HEK293T (cell line): ENCODE results near the gene GSTM5.
"Not testable (repeated sequence)": the region's sequence is repeated elsewhere in the genome, so short reads cannot be mapped to it uniquely, and the experiment has no call there.

Experiments used
- CTCF ChIA-PET: fragments of 350-600 bp; formaldehyde crosslinking; extraction: SDS; loops from one replicate; lab custom pipeline; 2021; ENCODE audit warnings: antibody characterized with exemption, inconsistent platforms; lab: Yijun Ruan, JAX
- POLR2A ChIA-PET: fragments of 350-600 bp; formaldehyde crosslinking; extraction: SDS; loops from one replicate; lab custom pipeline; 2020; ENCODE audit warnings: antibody characterized with exemption, inconsistent platforms; lab: Yijun Ruan, JAX
- DNase-seq: peaks from one replicate; pipeline ENCODE4 v3.0.0; 2012; ENCODE audit warnings: mixed read lengths; ENCODE audit errors: extremely low spot score
- ARNT ChIP-seq: fragments of 450-650 bp; IDR thresholded peaks from 2 replicates; pipeline ENCODE4 v1.6.1; 2017; ENCODE audit warnings: mild to moderate bottlenecking
- BHLHE40 ChIP-seq: fragments of 450-650 bp; IDR thresholded peaks from 2 replicates; pipeline ENCODE4 v1.6.1; 2016; ENCODE audit warnings: mild to moderate bottlenecking, moderate library complexity, borderline replicate concordance
- CTBP1 ChIP-seq: fragments of 450-650 bp; IDR thresholded peaks from 2 replicates; pipeline ENCODE4 v1.6.1; 2016; ENCODE audit warnings: borderline replicate concordance
- ELF4 ChIP-seq: fragments of 450-650 bp; IDR thresholded peaks from 2 replicates; pipeline ENCODE4 v1.6.1; 2017; ENCODE audit warnings: antibody characterized with exemption
- FOXA1 ChIP-seq: fragments of 450-650 bp; IDR thresholded peaks from 2 replicates; pipeline ENCODE4 v1.6.1; 2016; ENCODE audit warnings: mild to moderate bottlenecking
- FOXK2 ChIP-seq: fragments of 450-650 bp; IDR thresholded peaks from 2 replicates; pipeline ENCODE4 v1.6.1; 2016; ENCODE audit warnings: mild to moderate bottlenecking
- FOXM1 ChIP-seq: fragments of 450-650 bp; IDR thresholded peaks from 2 replicates; pipeline ENCODE4 v1.6.1; 2017; ENCODE audit warnings: mild to moderate bottlenecking, borderline replicate concordance
- HDGF ChIP-seq: fragments of 450-650 bp; IDR thresholded peaks from 2 replicates; pipeline ENCODE4 v1.6.1; 2017; ENCODE audit warnings: antibody characterized with exemption, borderline replicate concordance
- L3MBTL2 ChIP-seq: fragments of 450-650 bp; conservative IDR thresholded peaks from 2 replicates; pipeline ENCODE4 v1.6.1; 2016; ENCODE audit warnings: mild to moderate bottlenecking
- LEF1 ChIP-seq: fragments of 450-650 bp; IDR thresholded peaks from 2 replicates; pipeline ENCODE4 v1.6.1; 2017; ENCODE audit warnings: mild to moderate bottlenecking, borderline replicate concordance
- NFRKB ChIP-seq: fragments of 450-650 bp; IDR thresholded peaks from 2 replicates; pipeline ENCODE4 v1.6.1; 2016; ENCODE audit warnings: mild to moderate bottlenecking, moderate library complexity
- SP1 ChIP-seq: fragments of 450-650 bp; IDR thresholded peaks from 2 replicates; pipeline ENCODE4 v1.6.1; 2017
- SUZ12 ChIP-seq: fragments of 450-650 bp; IDR thresholded peaks from 2 replicates; pipeline ENCODE4 v1.6.1; 2016; ENCODE audit warnings: mild to moderate bottlenecking
- TARDBP ChIP-seq: fragments of 450-650 bp; IDR thresholded peaks from 2 replicates; pipeline ENCODE4 v1.6.1; 2016
- ZNF384 ChIP-seq: fragments of 450-650 bp; IDR thresholded peaks from 2 replicates; pipeline ENCODE4 v1.6.1; 2016
- TF ChIP-seq, protein P1 (sequence below): fragments of 450-650 bp; IDR thresholded peaks from 2 replicates; pipeline ENCODE4 v1.6.1; 2016

GSTM5 gene

DNA sequence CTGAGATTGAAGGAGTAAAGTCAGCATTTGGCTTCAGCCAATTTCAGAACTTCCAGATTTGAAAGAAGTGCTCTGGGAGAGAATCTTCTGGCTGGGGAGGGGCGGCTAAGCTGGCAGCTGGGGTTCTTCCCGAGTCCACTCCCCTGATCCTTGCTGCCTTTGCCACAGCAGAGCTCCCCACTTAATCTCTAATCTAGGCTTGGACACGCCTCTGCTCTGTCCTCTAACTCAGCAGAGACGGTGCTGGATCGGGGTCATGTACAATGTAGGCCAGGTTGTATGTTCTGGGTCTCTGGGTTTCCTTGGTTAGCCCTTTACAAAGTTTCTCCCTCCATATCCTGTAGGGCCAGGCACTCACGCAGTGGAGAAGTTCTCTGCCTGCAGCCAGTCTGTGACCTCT is 38.9 kb downstream of the GSTM5 start:
- ChIA-PET POLR2A (interaction anchor here (1.4 kb wide), 1 partner anchor 11 kb away, joined by 5 read pairs; no protein-coding TSS in a partner anchor), CTCF (interaction anchor here (0.8 kb wide), 1 partner anchor 191 kb away, joined by 3 read pairs; no protein-coding TSS in a partner anchor)
- DNase-seq: no peak
- TF ChIP-seq ARNT (no peak), CTBP1 (no peak), FOXM1 (no peak), TARDBP (no peak), FOXA1 (no peak), FOXK2 (no peak), HDGF (no peak), LEF1 (no peak), SUZ12 (no peak), ZNF384 (no peak), BHLHE40 (no peak), L3MBTL2 (no peak), NFRKB (no peak), SP1 (no peak)
- TF ChIP-seq, protein P1, sequence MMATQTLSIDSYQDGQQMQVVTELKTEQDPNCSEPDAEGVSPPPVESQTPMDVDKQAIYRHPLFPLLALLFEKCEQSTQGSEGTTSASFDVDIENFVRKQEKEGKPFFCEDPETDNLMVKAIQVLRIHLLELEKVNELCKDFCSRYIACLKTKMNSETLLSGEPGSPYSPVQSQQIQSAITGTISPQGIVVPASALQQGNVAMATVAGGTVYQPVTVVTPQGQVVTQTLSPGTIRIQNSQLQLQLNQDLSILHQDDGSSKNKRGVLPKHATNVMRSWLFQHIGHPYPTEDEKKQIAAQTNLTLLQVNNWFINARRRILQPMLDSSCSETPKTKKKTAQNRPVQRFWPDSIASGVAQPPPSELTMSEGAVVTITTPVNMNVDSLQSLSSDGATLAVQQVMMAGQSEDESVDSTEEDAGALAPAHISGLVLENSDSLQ: no peak

DNA sequence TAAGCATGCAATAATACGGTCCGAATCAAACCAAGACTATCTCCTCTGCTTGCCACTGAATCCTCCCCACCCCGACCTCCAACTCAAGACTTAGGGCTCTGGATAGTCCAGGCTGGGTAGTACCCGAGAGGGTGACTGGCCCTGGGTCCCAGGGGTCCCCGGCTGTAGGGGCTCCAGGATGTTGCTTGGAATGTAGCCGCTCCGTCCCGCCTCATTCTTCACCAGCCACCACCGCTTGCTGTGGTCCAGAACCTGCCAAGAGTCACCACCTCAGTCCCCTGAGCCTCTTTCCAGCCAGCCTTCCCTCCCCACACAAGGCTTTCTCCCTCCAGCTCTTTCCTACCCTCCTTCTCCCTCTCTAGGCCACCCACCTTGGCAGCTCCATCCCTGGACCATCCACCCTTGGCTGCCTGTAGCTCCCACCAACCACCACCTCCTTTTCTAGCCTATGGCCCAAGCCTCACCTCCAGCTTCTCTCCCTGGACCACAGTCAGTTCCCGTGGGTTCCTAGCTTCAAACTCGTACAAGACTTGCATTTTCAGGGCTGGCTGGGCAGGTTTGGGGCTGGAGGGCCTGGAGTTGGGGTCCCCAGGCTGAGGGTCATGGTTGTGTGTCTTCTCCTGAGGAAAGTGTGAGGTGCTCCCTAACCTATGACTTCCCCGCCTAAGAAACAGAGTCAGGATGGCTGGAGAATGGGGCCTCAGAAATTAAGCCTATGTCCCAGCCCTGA is 39.6 kb downstream of the GSTM5 start:
- ChIA-PET POLR2A (no interaction called here), CTCF (interaction anchor here (0.8 kb wide), 1 partner anchor 192 kb away, joined by 3 read pairs; no protein-coding TSS in a partner anchor)
- no peak for TF ChIP-seq BHLHE40
- no peak for TF ChIP-seq CTBP1
- no peak for TF ChIP-seq TARDBP
- DNase-seq: no peak

DNA sequence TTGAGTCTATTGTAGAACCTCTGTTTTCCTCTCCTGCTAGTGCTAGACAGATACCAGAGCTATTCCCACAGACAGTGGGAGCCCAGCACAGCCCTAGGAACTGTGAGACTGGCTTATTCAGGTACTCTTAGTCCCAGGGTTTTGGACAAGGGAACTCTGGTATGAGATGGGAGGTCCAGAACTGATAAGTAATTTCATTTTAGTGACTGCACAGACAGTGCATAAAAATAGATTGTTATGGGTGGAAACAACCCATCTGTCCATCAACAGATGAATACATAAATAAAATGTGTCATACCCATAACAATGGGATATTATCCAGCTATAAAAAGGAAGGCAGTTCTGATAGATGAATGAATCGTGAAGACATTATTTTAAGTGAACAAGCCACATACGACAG is 42.7 kb downstream of the GSTM5 start:
- ChIA-PET CTCF (no interaction called here), POLR2A (no interaction called here)
- no peak for DNase-seq
- TF ChIP-seq FOXM1 (no peak), LEF1 (no peak), L3MBTL2 (no peak), NFRKB (no peak), TARDBP (no peak), BHLHE40 (no peak), ARNT (no peak), ELF4 (no peak), FOXK2 (no peak), HDGF (no peak), CTBP1 (no peak)

DNA sequence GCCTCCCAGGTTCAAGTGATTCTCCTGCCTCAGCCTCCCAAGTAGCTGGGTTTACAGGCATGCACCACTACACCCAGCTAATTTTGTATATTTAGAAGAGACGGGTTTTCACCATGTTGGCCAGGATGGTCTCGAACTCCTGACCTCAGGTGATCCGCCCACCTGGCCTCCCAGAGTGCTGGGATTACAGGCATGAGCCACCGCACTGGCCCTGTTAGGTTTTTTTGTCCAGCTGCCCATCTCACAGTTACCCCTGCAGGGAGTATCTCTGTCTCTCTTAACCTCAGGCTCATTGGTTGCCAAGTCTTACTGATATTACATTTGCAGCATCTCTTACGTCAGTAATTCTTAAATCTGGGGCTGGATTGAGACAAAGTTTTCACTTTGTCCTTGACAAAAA is 44.3 kb downstream of the GSTM5 start:
- POLR2A ChIA-PET: interaction anchor here (1.3 kb wide), 1 partner anchor 208 kb away, joined by 4 read pairs; the partner anchor contains the start of gene GNAI3
- CTCF ChIA-PET: interaction anchor here (0.7 kb wide), 1 partner anchor 228 kb away, joined by 3 read pairs; the partner anchor contains the start of gene AHCYL1
- not testable (repeated sequence) for DNase-seq

DNA sequence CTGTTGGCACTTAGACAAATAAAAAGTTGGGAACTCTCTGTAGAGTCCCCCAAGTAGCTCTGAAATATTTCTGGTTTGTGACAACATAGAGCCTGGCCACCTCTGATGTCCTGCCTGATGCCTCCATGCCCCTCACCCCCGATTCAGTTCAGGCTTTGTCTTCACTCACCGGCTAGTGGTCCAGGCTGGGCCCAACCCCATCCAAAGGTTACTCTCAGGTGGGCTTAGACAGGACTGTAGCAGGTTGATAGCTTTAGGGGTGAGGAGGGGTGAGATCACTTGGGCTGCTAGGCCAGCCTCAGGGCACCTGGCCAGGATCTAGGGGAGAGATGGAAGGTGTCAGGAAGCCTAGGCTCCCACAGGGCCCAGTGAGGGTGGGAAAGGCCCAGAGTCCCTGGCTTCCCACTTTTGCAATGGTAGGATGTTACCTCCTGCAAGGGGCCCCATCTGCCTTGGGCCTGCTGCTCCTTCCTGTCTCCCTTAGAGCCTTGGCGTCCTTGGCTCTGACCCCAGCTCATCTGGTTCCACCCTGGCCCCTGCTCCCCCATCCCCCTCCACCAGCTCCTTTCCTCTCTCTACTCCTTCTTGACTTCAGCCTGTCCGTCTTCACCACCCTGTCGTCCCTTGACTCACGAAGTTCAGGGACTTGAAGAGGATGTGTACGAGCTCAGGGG is 44.9 kb downstream of the GSTM5 start:
- TF ChIP-seq FOXM1 (no peak), SP1 (no peak), BHLHE40 (no peak), FOXK2 (no peak), TARDBP (no peak), ZNF384 (no peak), CTBP1 (no peak), L3MBTL2 (no peak), LEF1 (no peak), HDGF (no peak), ELF4 (no peak), ARNT (no peak), FOXA1 (no peak), SUZ12 (no peak), NFRKB (no peak)
- TF ChIP-seq, protein P1: no peak
- ChIA-PET POLR2A (no interaction called here), CTCF (interaction anchor here (0.7 kb wide), 1 partner anchor 117 kb away, joined by 3 read pairs; no protein-coding TSS in a partner anchor)
- DNase-seq: no peak

DNA sequence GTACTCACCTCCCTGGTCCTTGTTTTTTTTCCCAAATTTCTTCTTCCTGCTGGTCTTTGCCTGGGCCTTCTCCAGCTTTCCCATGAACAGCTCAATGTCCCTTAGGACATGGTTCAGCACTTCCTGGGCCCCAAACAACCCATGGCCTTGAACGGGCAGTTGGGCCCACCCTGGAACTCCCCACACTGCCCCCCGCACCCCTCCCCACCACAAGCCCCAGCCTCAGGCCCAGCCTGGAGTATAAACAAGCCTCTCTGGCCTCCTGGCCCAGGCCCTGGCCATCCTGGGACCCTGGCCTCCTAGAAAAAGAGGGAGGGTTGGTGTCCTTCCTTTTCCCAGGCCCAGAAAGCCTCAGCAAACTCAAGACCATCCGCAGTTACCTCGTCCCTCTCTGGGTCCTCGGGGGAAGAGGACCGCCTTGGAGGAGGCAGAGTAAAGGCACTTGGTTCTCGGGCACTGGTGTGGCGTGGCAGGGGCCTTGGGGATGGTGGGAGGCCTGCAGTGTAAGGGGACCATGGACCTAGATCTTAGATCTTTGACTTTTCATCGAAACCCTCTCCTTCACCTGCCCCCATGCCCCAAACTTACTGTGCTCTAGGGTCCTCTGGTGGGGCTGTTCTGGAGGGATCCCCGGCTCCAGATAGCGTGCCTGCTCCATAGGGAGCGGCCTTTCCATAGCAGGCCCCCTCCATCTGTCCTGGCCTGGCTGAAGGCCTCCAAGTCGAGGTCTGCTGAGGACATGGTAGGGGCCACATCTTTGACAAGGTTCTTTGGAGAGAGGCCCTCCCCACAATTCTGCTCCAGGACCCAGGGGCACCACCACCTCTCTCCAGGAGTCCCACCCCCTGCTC is 46.1 kb downstream of the GSTM5 start:
- TF ChIP-seq ZNF384 (no peak), LEF1 (no peak), HDGF (no peak), SP1 (no peak), ARNT (no peak), SUZ12 (no peak), FOXA1 (no peak), NFRKB (no peak), FOXM1 (no peak), TARDBP (no peak), ELF4 (no peak), FOXK2 (no peak), L3MBTL2 (no peak), CTBP1 (no peak), BHLHE40 (no peak)
- TF ChIP-seq, protein P1: no peak
- POLR2A ChIA-PET: no interaction called here
- CTCF ChIA-PET: no interaction called here
- DNase-seq: no peak
